CD14-positive monocyte (primary cell): Measurements from ENCODE around the gene CAD. TPM values are rescaled to one million over a fixed set of nuclear protein-coding genes. Genes with fewer than 3 reads are reported as not detected.

ENCODE experiments used
- DNase-seq, 3 donors: peaks; one replicate each; pipeline ENCODE4 v3.0.0-alpha.2; 2011 to 2022
- H2AFZ ChIP-seq: 2 replicates; pipeline ENCODE4 v1.6.0; 2012; ENCODE audit warnings: mild to moderate bottlenecking, low read depth, low read length, inconsistent platforms; ENCODE audit not compliant: insufficient read depth, poor library complexity, severe bottlenecking
- H3K27ac ChIP-seq, 2 donors: 1 replicate in 1 of 2; 2 replicates in 1 of 2; pipeline ENCODE4 v1.5.1; 2012 to 2013; ENCODE audit warnings: low read length in 2 of 2, control low read depth in 1 of 2, inconsistent platforms in 1 of 2, low read depth in 1 of 2, mild to moderate bottlenecking in 1 of 2
- H3K27me3 ChIP-seq, 2 donors: one replicate each; pipeline versions ENCODE4 v1.6.0 to v1.6.1; 2011 to 2013; ENCODE audit warnings: low read length in 2 of 2; ENCODE audit not compliant: control insufficient read depth in 2 of 2, insufficient read depth in 2 of 2
- H3K36me3 ChIP-seq, 2 donors: replicated peaks in 1 of 2; 1 replicate in 1 of 2; 2 replicates in 1 of 2; pipeline versions ENCODE4 v1.5.1 to v1.6.1; 2012 to 2013; ENCODE audit warnings: low read length in 2 of 2, control low read depth in 1 of 2, inconsistent platforms in 1 of 2, mild to moderate bottlenecking in 1 of 2; ENCODE audit not compliant: insufficient read depth in 2 of 2, control insufficient read depth in 1 of 2
- H3K4me1 ChIP-seq, 2 donors: 1 replicate in 1 of 2; 2 replicates in 1 of 2; pipeline versions ENCODE4 v1.5.1 to v1.6.1; 2012 to 2013; ENCODE audit warnings: low read length in 2 of 2, control low read depth in 1 of 2, inconsistent platforms in 1 of 2, mild to moderate bottlenecking in 1 of 2, moderate library complexity in 1 of 2; ENCODE audit not compliant: insufficient read depth in 2 of 2, control insufficient read depth in 1 of 2
- H3K4me2 ChIP-seq: replicated peaks from 2 replicates; pipeline ENCODE3; 2012; ENCODE audit warnings: low read length, moderate library complexity, mild to moderate bottlenecking; ENCODE audit not compliant: poor library complexity, severe bottlenecking; ENCODE audit errors: extremely low read depth
- H3K4me3 ChIP-seq, 3 experiments: fragments of 200-600 bp in 1 of 3; sonication (generic) in 1 of 3; replicated peaks in 1 of 3; 1 replicate in 2 of 3; 2 replicates in 1 of 3; pipeline ENCODE4 v1.5.1; 2011 to 2013; ENCODE audit warnings: low read length in 3 of 3, mild to moderate bottlenecking in 3 of 3, control low read depth in 2 of 3, low read depth in 2 of 3, inconsistent platforms in 1 of 3, moderate library complexity in 1 of 3
- H3K79me2 ChIP-seq: 2 replicates; pipeline ENCODE4 v1.6.0; 2012; ENCODE audit warnings: mild to moderate bottlenecking, control low read depth, inconsistent platforms, low read length, moderate library complexity; ENCODE audit not compliant: insufficient read depth
- H3K9ac ChIP-seq: 2 replicates; pipeline ENCODE4 v1.6.0; 2017; ENCODE audit warnings: low read length, mild to moderate bottlenecking; ENCODE audit not compliant: insufficient read depth, poor library complexity, severe bottlenecking
- H3K9me3 ChIP-seq, 2 donors: replicated peaks in 1 of 2; 1 replicate in 1 of 2; 2 replicates in 1 of 2; pipeline versions ENCODE4 v1.5.1 to v1.6.1; 2012 to 2013; ENCODE audit warnings: low read length in 2 of 2, control low read depth in 1 of 2; ENCODE audit not compliant: control insufficient read depth in 1 of 2, insufficient read depth in 1 of 2
- H4K20me1 ChIP-seq: 2 replicates; pipeline ENCODE4 v1.6.0; 2012; ENCODE audit warnings: mild to moderate bottlenecking, low read length, control low read depth, moderate library complexity; ENCODE audit not compliant: insufficient read depth
- H3K27ac Mint-ChIP-seq, 7 donors: one replicate each; pipeline ENCODE4 v1.8.0; 2020; ENCODE audit warnings: mild to moderate bottlenecking in 7 of 7, mixed read lengths in 7 of 7, moderate library complexity in 6 of 7, inconsistent platforms in 2 of 7
- H3K27me3 Mint-ChIP-seq, 3 donors: one replicate each; pipeline ENCODE4 v1.8.0; 2021 to 2022; ENCODE audit warnings: low read depth in 3 of 3, mild to moderate bottlenecking in 3 of 3, mixed read lengths in 3 of 3, moderate library complexity in 3 of 3, inconsistent platforms in 1 of 3
- H3K36me3 Mint-ChIP-seq, 2 donors: one replicate each; pipeline ENCODE4 v1.8.0; 2020; ENCODE audit warnings: mixed read lengths in 2 of 2, inconsistent platforms in 1 of 2, mild to moderate bottlenecking in 1 of 2
- H3K4me1 Mint-ChIP-seq: one replicate; pipeline ENCODE4 v1.8.0; 2020; ENCODE audit warnings: mild to moderate bottlenecking, mixed read lengths
- H3K4me3 Mint-ChIP-seq, 2 donors: one replicate each; pipeline ENCODE4 v1.8.0; 2020; ENCODE audit warnings: mild to moderate bottlenecking in 2 of 2, mixed read lengths in 2 of 2, moderate library complexity in 1 of 2
- H3K9me3 Mint-ChIP-seq, 7 donors: one replicate each; pipeline ENCODE4 v1.8.0; 2020 to 2022; ENCODE audit warnings: mixed read lengths in 7 of 7, mild to moderate bottlenecking in 6 of 7, moderate library complexity in 6 of 7, inconsistent platforms in 2 of 7
- WGBS: methylation state at CpG from one replicate; pipeline ENCODE4 v1.1.5; 2013; ENCODE audit warnings: missing lambda C conversion rate; ENCODE audit not compliant: insufficient coverage; 5-methylcytosine and 5-hydroxymethylcytosine counted together
- intact Hi-C, 2 donors: fragments of 100-400 bp; cut with micrococcal nuclease; formaldehyde crosslinking; loops; one replicate each; pipeline versions ENCODE4 v1.15.0 to v1.15.1; 2023
- polyA plus RNA-seq, 3 donors: library from polyadenylated mRNA; depleted of rRNA in 1 of 3; unstranded in 2 of 3; stranded (reverse) in 1 of 3; fragments of 300-500 nt in 2 of 3; fragments of >200 nt in 1 of 3; fragmentation: Illumina TruSeq in 2 of 3; gene quantifications; 1 replicate in 2 of 3; 2 replicates in 1 of 3; pipeline ENCODE4 v1.2.3, GENCODE V29; 2012 to 2021
- TF ChIP-seq, protein P1 (sequence below): fragments of 200-600 bp; IDR thresholded peaks from one replicate; pipeline ENCODE4 v1.8.0; 2022; ENCODE audit warnings: antibody characterized with exemption, mild to moderate bottlenecking

The CAD gene
- polyA plus RNA-seq, 3 donors = 0.71 to 17.3 (median 1.7) TPM

DNA sequence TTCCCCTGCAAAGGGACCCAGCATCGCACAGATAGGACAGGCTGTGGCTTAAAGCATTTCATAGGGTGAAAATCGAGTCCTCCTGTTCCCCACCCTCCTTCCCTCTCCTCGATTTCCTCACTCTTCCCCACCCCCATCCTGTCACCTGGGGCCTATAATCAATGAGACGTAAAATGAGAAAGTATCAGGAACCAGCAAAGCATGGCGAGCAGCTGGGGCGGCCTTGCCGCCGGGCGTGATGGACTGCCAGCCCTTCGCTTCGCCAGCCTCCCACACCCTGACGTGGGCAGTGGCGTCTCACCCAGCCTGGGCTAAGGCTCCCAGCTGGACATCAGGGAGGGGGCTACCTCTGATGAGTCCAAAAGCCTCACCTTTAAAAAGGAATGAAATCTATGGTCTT lies 34.6 kb downstream of the CAD start:
- Mint-ChIP-seq H3K36me3 (no peaks in the 10 kb centered on the region), H3K4me3 (no peak overlapping the region), H3K9me3 (no peaks in the 10 kb centered on the region), H3K4me1 (peaks cover 3% of the 10 kb centered on the region), H3K27ac (no peak overlapping the region), H3K27me3 (peaks cover 14 to 47% (median 26%) of the 10 kb centered on the region in 3 donors)
- no peaks in the 10 kb centered on the region for H4K20me1 ChIP-seq
- no peak overlapping the region for H2AFZ ChIP-seq
- no peaks in the 10 kb centered on the region for H3K4me1 ChIP-seq
- no peak overlapping the region for H3K9ac ChIP-seq
- intact Hi-C loops = no loop called here
- TF ChIP-seq, protein P1, sequence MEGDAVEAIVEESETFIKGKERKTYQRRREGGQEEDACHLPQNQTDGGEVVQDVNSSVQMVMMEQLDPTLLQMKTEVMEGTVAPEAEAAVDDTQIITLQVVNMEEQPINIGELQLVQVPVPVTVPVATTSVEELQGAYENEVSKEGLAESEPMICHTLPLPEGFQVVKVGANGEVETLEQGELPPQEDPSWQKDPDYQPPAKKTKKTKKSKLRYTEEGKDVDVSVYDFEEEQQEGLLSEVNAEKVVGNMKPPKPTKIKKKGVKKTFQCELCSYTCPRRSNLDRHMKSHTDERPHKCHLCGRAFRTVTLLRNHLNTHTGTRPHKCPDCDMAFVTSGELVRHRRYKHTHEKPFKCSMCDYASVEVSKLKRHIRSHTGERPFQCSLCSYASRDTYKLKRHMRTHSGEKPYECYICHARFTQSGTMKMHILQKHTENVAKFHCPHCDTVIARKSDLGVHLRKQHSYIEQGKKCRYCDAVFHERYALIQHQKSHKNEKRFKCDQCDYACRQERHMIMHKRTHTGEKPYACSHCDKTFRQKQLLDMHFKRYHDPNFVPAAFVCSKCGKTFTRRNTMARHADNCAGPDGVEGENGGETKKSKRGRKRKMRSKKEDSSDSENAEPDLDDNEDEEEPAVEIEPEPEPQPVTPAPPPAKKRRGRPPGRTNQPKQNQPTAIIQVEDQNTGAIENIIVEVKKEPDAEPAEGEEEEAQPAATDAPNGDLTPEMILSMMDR = no peak
- no peaks in the 10 kb centered on the region for H3K36me3 ChIP-seq
- DNase-seq = no peak
- H3K27ac ChIP-seq = no peak overlapping the region
- no peak overlapping the region for H3K4me3 ChIP-seq
- H3K4me2 ChIP-seq = no peak overlapping the region
- 89% methylated on average over 12 of the region's 13 CpGs for WGBS
- peaks cover 0 to 4% of the 10 kb centered on the region in 2 donors for H3K27me3 ChIP-seq
- H3K9me3 ChIP-seq = no peaks in the 10 kb centered on the region
- H3K79me2 ChIP-seq = no peaks in the 10 kb centered on the region

DNA sequence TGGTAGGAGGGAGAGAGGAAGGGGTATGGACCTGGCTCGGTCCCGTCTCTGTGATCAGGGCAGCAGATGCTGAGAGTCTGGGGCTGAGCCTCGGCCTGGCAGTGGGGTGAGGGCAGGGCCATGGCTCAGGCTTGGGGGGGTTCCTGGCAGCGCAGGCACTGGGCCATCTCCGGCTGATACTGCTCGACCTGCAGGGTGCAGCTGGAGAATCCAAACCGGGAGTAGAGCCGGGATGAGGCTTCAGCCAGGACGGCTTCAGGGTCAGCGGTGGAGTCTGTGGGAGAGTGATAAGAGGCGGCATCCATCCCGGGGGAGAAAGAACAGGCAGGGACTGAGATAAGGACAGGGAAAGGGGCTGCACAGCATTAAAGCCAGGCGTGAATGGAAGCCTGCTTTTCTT lies 38.0 kb downstream of the CAD start:
- Mint-ChIP-seq H3K4me3 (no peak overlapping the region), H3K9me3 (no peaks in the 10 kb centered on the region), H3K36me3 (no peaks in the 10 kb centered on the region), H3K27ac (no peak overlapping the region), H3K4me1 (peaks cover 3% of the 10 kb centered on the region), H3K27me3 (peaks cover 29 to 55% (median 38%) of the 10 kb centered on the region in 3 donors)
- H3K9me3 ChIP-seq = no peaks in the 10 kb centered on the region
- no peak overlapping the region for H3K4me2 ChIP-seq
- H4K20me1 ChIP-seq = no peaks in the 10 kb centered on the region
- no peak for DNase-seq
- H3K4me3 ChIP-seq = no peak overlapping the region
- 85% methylated on average over 10 of the region's 13 CpGs for WGBS
- H3K4me1 ChIP-seq = no peaks in the 10 kb centered on the region
- no peaks in the 10 kb centered on the region for H3K36me3 ChIP-seq
- H3K27ac ChIP-seq = no peak overlapping the region
- peaks cover 6 to 26% of the 10 kb centered on the region in 2 donors for H3K27me3 ChIP-seq
- H3K9ac ChIP-seq = peak overlapping the region; percentile 4
- H2AFZ ChIP-seq = no peak overlapping the region
- TF ChIP-seq, protein P1 = no peak
- intact Hi-C loops = no loop called here
- H3K79me2 ChIP-seq = no peaks in the 10 kb centered on the region
